OCI-LY7 (cell line): ENCODE results near the gene MRPL44. TPM values are rescaled to one million over a fixed set of nuclear protein-coding genes. Genes with fewer than 3 reads are reported as not detected.

ENCODE experiments used
- BruUV-seq: library from RNA; stranded (reverse); fragments of 400-500 nt; replicated peaks from 2 replicates; lab custom pipeline; 2021; lab: Mats Ljungman, UMichigan
- CTCF ChIA-PET: fragments of 300-600 bp; sonication (Branson Sonifier 250); formaldehyde crosslinking; loops from one replicate; lab custom pipeline; 2022; ENCODE audit warnings: antibody characterized with exemption; ENCODE audit not compliant: unreplicated experiment; lab: Charles Lee
- POLR2A ChIA-PET: fragments of 300-600 bp; sonication (Branson Sonifier 250); formaldehyde crosslinking; loops from one replicate; lab custom pipeline; 2022; ENCODE audit warnings: antibody characterized with exemption; lab: Charles Lee
- DNase-seq: peaks from one replicate; pipeline ENCODE4 v3.0.0-alpha.2; 2015; ENCODE audit warnings: low spot score
- H2AFZ ChIP-seq: fragments of 200-600 bp; sonication (generic), shearing (Covaris generic); 2 replicates; pipeline ENCODE4 v1.6.1; 2014; ENCODE audit warnings: mild to moderate bottlenecking, antibody characterized with exemption, low read length, moderate library complexity
- H3K27ac ChIP-seq: fragments of 200-600 bp; sonication (generic); 2 replicates; pipeline ENCODE4 v1.5.1; 2014; ENCODE audit warnings: mixed run types, low read depth, mild to moderate bottlenecking, moderate library complexity, low read length, inconsistent platforms; ENCODE audit not compliant: poor library complexity, severe bottlenecking
- H3K36me3 ChIP-seq: fragments of 200-600 bp; sonication (generic); 2 replicates; pipeline ENCODE4 v1.6.1; 2014; ENCODE audit warnings: mild to moderate bottlenecking, antibody characterized with exemption, low read length, moderate library complexity, mixed read lengths; ENCODE audit not compliant: insufficient read depth
- H3K4me1 ChIP-seq: fragments of 200-600 bp; sonication (generic); 2 replicates; pipeline ENCODE4 v1.5.1; 2014; ENCODE audit warnings: mild to moderate bottlenecking, low read length; ENCODE audit not compliant: insufficient read depth, poor library complexity, severe bottlenecking
- H3K4me2 ChIP-seq: fragments of 200-600 bp; sonication (generic); 2 replicates; pipeline ENCODE4 v1.6.1; 2014; ENCODE audit warnings: mild to moderate bottlenecking, low read length
- H3K4me3 ChIP-seq: fragments of 200-600 bp; sonication (generic); 2 replicates; pipeline ENCODE4 v1.5.1; 2014; ENCODE audit warnings: mild to moderate bottlenecking, low read depth, low read length; ENCODE audit not compliant: poor library complexity, severe bottlenecking
- H3K79me2 ChIP-seq: fragments of 200-600 bp; sonication (generic); 2 replicates; pipeline ENCODE4 v1.6.1; 2016; ENCODE audit warnings: low read depth, mild to moderate bottlenecking, low read length, moderate library complexity, mixed read lengths; ENCODE audit not compliant: insufficient read depth
- H3K9me2 ChIP-seq: fragments of 200-600 bp; sonication (generic); 2 replicates; pipeline ENCODE4 v1.6.1; 2016; ENCODE audit warnings: mild to moderate bottlenecking, low read length, mixed read lengths; ENCODE audit not compliant: insufficient read depth
- H3K9me3 ChIP-seq: fragments of 200-600 bp; sonication (generic); 2 replicates; pipeline ENCODE4 v1.6.1; 2014; ENCODE audit warnings: mild to moderate bottlenecking, mixed run types, low read length, mixed read lengths
- H4K20me1 ChIP-seq: fragments of 200-600 bp; sonication (generic); 2 replicates; pipeline ENCODE4 v1.6.1; 2014; ENCODE audit warnings: mild to moderate bottlenecking, antibody characterized with exemption, low read length, moderate library complexity, mixed read lengths; ENCODE audit not compliant: insufficient read depth
- CTCF ChIP-seq: fragments of 200-600 bp; sonication (generic); conservative IDR thresholded peaks from 2 replicates; pipeline ENCODE4 v1.5.1; 2014; ENCODE audit warnings: mild to moderate bottlenecking, antibody characterized with exemption, low read length, moderate library complexity, mixed read lengths
- EZH2phosphoT487 ChIP-seq: fragments of 200-600 bp; sonication (generic); IDR thresholded peaks from 2 replicates; pipeline ENCODE4 v1.6.1; 2018; ENCODE audit warnings: low read depth, borderline replicate concordance, mild to moderate bottlenecking, mixed run types, antibody characterized with exemption, low read length, moderate library complexity, mixed read lengths
- intact Hi-C: fragments of 100-400 bp; cut with micrococcal nuclease; formaldehyde crosslinking; loops from one replicate; pipeline ENCODE4 v1.10.0; 2022; ENCODE audit not compliant: unreplicated experiment
- total RNA-seq, 2 experiments: library from RNA; depleted of rRNA in 1 of 2; stranded (reverse); fragments of >200 nt in 1 of 2; shearing (Covaris generic) in 1 of 2; gene quantifications; 2 replicates each; pipeline ENCODE4 v1.2.3, GENCODE V29; 2014 to 2022

Gene MRPL44
- total RNA-seq, 2 experiments from 2014 or later: 36.2 to 38.6 TPM

GRCh38 chr2:223970343-223971128 is 13.3 kb downstream of the MRPL44 start:
- Histone ChIP-seq H3K9me2 (no peaks in the 10 kb centered on the region), H3K9me3 (no peaks in the 10 kb centered on the region), H3K27ac (no peak overlapping the region), H3K4me1 (no peaks in the 10 kb centered on the region), H2AFZ (no peak overlapping the region), H3K79me2 (peaks cover 3% of the 10 kb centered on the region; the same call in 1 of the 2 replicates), H4K20me1 (no peaks in the 10 kb centered on the region), H3K4me3 (no peak overlapping the region), H3K4me2 (no peak overlapping the region), H3K36me3 (peaks cover 48% of the 10 kb centered on the region)
- BruUV-seq: no TSS peak
- TF ChIP-seq CTCF: peak; percentile 99
- TF ChIP-seq EZH2phosphoT487: no peak
- CTCF ChIA-PET: interaction anchor here (0.6 to 1.7 kb wide), 4 partner anchors 9 to 313 kb away, joined by 3 to 6 read pairs (median 4); no protein-coding TSS in a partner anchor
- POLR2A ChIA-PET: interaction anchor here (0.7 to 2.4 kb wide), 7 partner anchors 9 to 431 kb away, joined by 3 to 8 read pairs (median 4); partner anchors contain the start of gene FAM124B
- peak; percentile 69 for DNase-seq
- intact Hi-C loops: loop anchor here (1.0 to 5.0 kb wide), 2 partner anchors 314 to 682 kb away; no protein-coding TSS in a partner anchor

DNA sequence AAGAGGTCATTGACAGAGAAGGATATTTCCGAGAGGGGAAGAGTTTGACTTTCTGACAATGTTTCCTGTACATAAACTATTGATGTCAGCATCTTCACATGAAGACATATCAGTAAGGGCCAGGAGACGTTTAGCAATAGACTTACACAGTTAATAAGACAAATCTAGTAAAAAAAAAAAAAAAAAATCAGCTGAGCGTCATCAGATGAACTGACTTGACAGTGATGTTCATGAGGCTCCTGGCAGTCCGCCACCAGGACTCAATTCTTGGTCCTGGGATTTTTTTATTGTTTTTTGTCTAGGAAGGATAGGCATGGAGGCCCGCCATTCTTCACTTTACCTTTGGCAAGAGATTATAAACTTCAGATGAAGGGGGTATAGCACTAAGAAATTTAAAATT is 14.5 kb downstream of the MRPL44 start:
- H3K4me3 ChIP-seq: no peak overlapping the region
- no peaks in the 10 kb centered on the region for H3K4me1 ChIP-seq
- H3K27ac ChIP-seq: no peak overlapping the region
- no peak for DNase-seq
- no peak overlapping the region for H2AFZ ChIP-seq
- H3K36me3 ChIP-seq: peaks cover 36% of the 10 kb centered on the region
- ChIA-PET POLR2A (interaction anchor here (0.6 to 1.4 kb wide), 4 partner anchors 16 to 1166 kb away, joined by 3 to 4 read pairs (median 3); no protein-coding TSS in a partner anchor), CTCF (no interaction called here)
- no peaks in the 10 kb centered on the region for H3K9me3 ChIP-seq
- no peaks in the 10 kb centered on the region for H3K79me2 ChIP-seq
- no peaks in the 10 kb centered on the region for H3K9me2 ChIP-seq
- H4K20me1 ChIP-seq: no peaks in the 10 kb centered on the region
- no peak for TF ChIP-seq CTCF
- TF ChIP-seq EZH2phosphoT487: no peak
- no TSS peak for BruUV-seq
- no peak overlapping the region for H3K4me2 ChIP-seq
- intact Hi-C loops: loop anchor here (5.0 kb wide), 1 partner anchor 681 kb away; no protein-coding TSS in a partner anchor
